GM12878 (cell line): Measurements from ENCODE around the gene POU5F1. TPM values are rescaled to one million over a fixed set of nuclear protein-coding genes. Genes with fewer than 3 reads are reported as not detected.

Experiments
- ATAC-seq: fragments of 200-7000 bp; cut with Tn5 transposase; 3 replicates; pipeline ENCODE4 v1.9.1; 2020; ENCODE audit warnings: mild to moderate bottlenecking, moderate library complexity
- Bru-seq: library from RNA; stranded (reverse); fragments of 400-500 nt; gene quantifications from one replicate; lab custom pipeline; 2021; lab: Mats Ljungman, UMichigan
- BruChase-seq, 2 experiments: library from RNA; stranded (reverse); fragments of 400-500 nt; gene quantifications; one replicate each; lab custom pipeline; 2021; lab: Mats Ljungman, UMichigan
- BruUV-seq: library from RNA; stranded (reverse); fragments of 400-500 nt; replicated peaks from 2 replicates; lab custom pipeline; 2021; lab: Mats Ljungman, UMichigan
- CTCF ChIA-PET: fragments of 300-600 bp; sonication (Branson Sonifier 250); formaldehyde crosslinking; extraction: SDS; loops from one replicate; lab custom pipeline; 2021; ENCODE audit warnings: inconsistent platforms; lab: Yijun Ruan, JAX
- POLR2A ChIA-PET: fragments of 350-600 bp; formaldehyde crosslinking; extraction: SDS; loops from one replicate; lab custom pipeline; 2021; ENCODE audit warnings: inconsistent platforms; lab: Charles Lee
- RAD21 ChIA-PET: fragments of 300-600 bp; sonication (Branson Sonifier 250); formaldehyde crosslinking; loops from one replicate; lab custom pipeline; 2023; ENCODE audit warnings: antibody characterized with exemption; ENCODE audit not compliant: unreplicated experiment; lab: Charles Lee
- SMC1A ChIA-PET: fragments of 300-600 bp; sonication (Branson Sonifier 250); formaldehyde crosslinking; loops from one replicate; lab custom pipeline; 2023; ENCODE audit not compliant: unreplicated experiment, uncharacterized antibody; lab: Charles Lee
- DNase-seq: peaks from one replicate; pipeline ENCODE4 v3.0.0-alpha.2; 2011; ENCODE audit warnings: low read depth, low spot score
- FAIRE-seq: peaks from 3 replicates; lab custom pipeline; 2011; peaks lifted over from hg19 to GRCh38; lab: Jason Lieb, UNC
- H2AFZ ChIP-seq: 2 replicates; pipeline ENCODE4 v1.6.0; 2011; ENCODE audit warnings: low read depth, low read length, control low read depth; ENCODE audit not compliant: control insufficient read depth
- H3K27ac ChIP-seq: 2 replicates; pipeline ENCODE4 v1.5.1; 2011; ENCODE audit warnings: control low read depth; ENCODE audit not compliant: control insufficient read depth, insufficient read depth
- H3K27me3 ChIP-seq, 2 experiments: replicated peaks in 1 of 2; 2 replicates each; pipeline versions ENCODE4 v1.6.0 to v1.6.1; 2011; ENCODE audit warnings: low read length in 1 of 2; ENCODE audit not compliant: control insufficient read depth in 2 of 2, insufficient read depth in 2 of 2
- H3K36me3 ChIP-seq, 2 experiments: 2 replicates each; pipeline ENCODE4 v1.5.1; 2011; ENCODE audit warnings: low read length in 1 of 2; ENCODE audit not compliant: control insufficient read depth in 2 of 2, insufficient read depth in 2 of 2
- H3K4me1 ChIP-seq: 2 replicates; pipeline ENCODE4 v1.6.1; 2011; ENCODE audit warnings: mild to moderate bottlenecking, low read length, moderate library complexity, mixed read lengths; ENCODE audit not compliant: control insufficient read depth, insufficient read depth
- H3K4me2 ChIP-seq: 2 replicates; pipeline ENCODE4 v1.6.0; 2011; ENCODE audit warnings: control low read depth; ENCODE audit not compliant: control insufficient read depth, insufficient read depth
- H3K4me3 ChIP-seq: fragments of 200-600 bp; sonication (generic); 2 replicates; pipeline ENCODE4 v1.5.1; 2016
- H3K79me2 ChIP-seq: 2 replicates; pipeline ENCODE4 v1.6.0; 2011; ENCODE audit warnings: low read length; ENCODE audit not compliant: control insufficient read depth, insufficient read depth
- H3K9ac ChIP-seq: 2 replicates; pipeline ENCODE4 v1.8.0; 2011; ENCODE audit warnings: low read length, control low read depth, mixed read lengths; ENCODE audit not compliant: control insufficient read depth, insufficient read depth
- H3K9me3 ChIP-seq: replicated peaks from 3 replicates; pipeline ENCODE4 v1.5.1; 2011; ENCODE audit warnings: mild to moderate bottlenecking, low read length; ENCODE audit not compliant: control insufficient read depth, insufficient read depth
- H4K20me1 ChIP-seq: 2 replicates; pipeline ENCODE4 v1.6.0; 2011; ENCODE audit not compliant: control insufficient read depth, insufficient read depth
- GABPA ChIP-seq: IDR thresholded peaks from 2 replicates; pipeline ENCODE4 v1.6.1; 2014; ENCODE audit warnings: antibody characterized with exemption, low read depth, mild to moderate bottlenecking, inconsistent platforms
- MAX ChIP-seq: IDR thresholded peaks from 2 replicates; pipeline ENCODE4 v1.6.1; 2012; ENCODE audit warnings: low read depth, low read length, improper control_type of control experiment
- MTA3 ChIP-seq: IDR thresholded peaks from 2 replicates; pipeline ENCODE4 v1.6.1; 2012; ENCODE audit warnings: low read length, inconsistent platforms, borderline replicate concordance
- PML ChIP-seq: IDR thresholded peaks from 2 replicates; pipeline ENCODE4 v1.6.1; 2012; ENCODE audit warnings: low read length, inconsistent platforms
- RAD21 ChIP-seq: IDR thresholded peaks from 2 replicates; pipeline ENCODE4 v1.6.1; 2011; ENCODE audit warnings: mild to moderate bottlenecking, low read depth, low read length, moderate library complexity; ENCODE audit not compliant: insufficient read depth
- RELB ChIP-seq: fragments of 450-650 bp; IDR thresholded peaks from 2 replicates; pipeline ENCODE4 v1.6.1; 2017; ENCODE audit warnings: low read depth, mild to moderate bottlenecking, moderate library complexity
- SRF ChIP-seq, 2 experiments: IDR thresholded peaks; 2 replicates each; pipeline ENCODE4 v1.6.1; 2011; ENCODE audit warnings: low read depth in 2 of 2, low read length in 2 of 2, mild to moderate bottlenecking in 1 of 2, moderate library complexity in 1 of 2
- TARDBP ChIP-seq: IDR thresholded peaks from 2 replicates; pipeline ENCODE4 v1.6.1; 2016; ENCODE audit warnings: borderline replicate concordance
- WGBS: methylation state at CpG from one replicate; pipeline ENCODE4 v1.1.6; 2016; ENCODE audit warnings: low lambda C conversion rate; ENCODE audit not compliant: insufficient replicate concordance, insufficient coverage; ENCODE audit errors: missing lambda C conversion rate; 5-methylcytosine and 5-hydroxymethylcytosine counted together
- in situ Hi-C: fragments of 300-500 bp; cut with MboI; formaldehyde crosslinking; loops from 9 replicates; pipeline ENCODE4 v1.14.3; 2018; ENCODE audit warnings: mixed read lengths
- intact Hi-C: fragments of 100-400 bp; cut with micrococcal nuclease; formaldehyde crosslinking; loops from one replicate; pipeline ENCODE4 v1.14.2; 2022; ENCODE audit not compliant: unreplicated experiment
- long read RNA-seq, 2 experiments: library from polyadenylated mRNA; unstranded; transcript quantifications; one replicate each; pipeline ENCODE4 v2.0.0, GENCODE V29; 2019 to 2020
- polyA minus RNA-seq, 3 experiments: library from RNA; depleted of rRNA, polyadenylated mRNA; stranded (reverse); fragments of >200 nt; gene quantifications; 2 replicates each; pipeline ENCODE4 v1.2.3, GENCODE V29; 2011
- polyA plus RNA-seq, 11 experiments: library from polyadenylated mRNA; depleted of rRNA in 4 of 11; unstranded in 6 of 11; stranded (reverse) in 5 of 11; fragments of >200 nt; fragmentation: Nextera tagmentation in 4 of 11; fragmentation: Illumina TruSeq in 1 of 11; extraction: Ambion mirVana in 4 of 11; extraction: Trizol in 1 of 11; gene quantifications; 1 replicate in 1 of 11; 2 replicates in 10 of 11; pipeline versions ENCODE4 v1.2.1 to v1.2.3, GENCODE V29; 2011 to 2016; ENCODE audit warnings: inconsistent platforms in 2 of 11, missing spikeins in 2 of 11, low read depth in 1 of 11
- total RNA-seq, 4 experiments: library from RNA; depleted of rRNA in 3 of 4; stranded (reverse); fragments of >200 nt in 3 of 4; fragmentation: Illumina TruSeq in 1 of 4; extraction: Trizol in 1 of 4; gene quantifications; 2 replicates each; pipeline versions ENCODE4 v1.2.1 to v1.2.3, GENCODE V29; 2013 to 2021

POU5F1 gene
- 1.1 and 3.6 TPM in 2 replicates for total RNA-seq (2013; cell fraction: nucleolus; rRNA removed)
- 3.1 and 4.1 TPM in 2 replicates for total RNA-seq (2014; rRNA removed)
- 4.5 and 5.3 TPM in 2 replicates for total RNA-seq (2014; rRNA removed; fragmentation: Illumina TruSeq; extraction: Trizol)
- 2.0 and 3.7 TPM in 2 replicates for total RNA-seq (2021)
- polyA plus RNA-seq (2011; ENCODE audit: low read depth): 1.9 TPM
- polyA plus RNA-seq (2011; rRNA removed): 2.3 and 2.5 TPM in 2 replicates
- 1.9 and 3.1 TPM in 2 replicates for polyA plus RNA-seq (2011; cell fraction: cytosol; rRNA removed)
- 10.6 and 14.3 TPM in 2 replicates for polyA plus RNA-seq (2011; cell fraction: nucleus; rRNA removed)
- 3.4 and 4.7 TPM in 2 replicates for polyA plus RNA-seq (2012)
- 2.1 and 4.8 TPM in 2 replicates for polyA plus RNA-seq (2014; fragmentation: Illumina TruSeq; extraction: Trizol)
- 1 to 10 TPM; 1.4 to 2.7 TPM for polyA plus RNA-seq (2014; fragmentation: Nextera tagmentation; extraction: Ambion mirVana)
- 3.7 and 5.5 TPM in 2 replicates for polyA plus RNA-seq (2014; rRNA removed)
- polyA plus RNA-seq (2016; fragmentation: Nextera tagmentation; extraction: Ambion mirVana): 1 to 10 TPM; 1.8 to 2.0 TPM
- polyA minus RNA-seq (2011; rRNA and poly(A)+ RNA removed): 1.6 and 4.1 TPM in 2 replicates
- polyA minus RNA-seq (2011; cell fraction: cytosol; rRNA and poly(A)+ RNA removed): 0.94 TPM in 1 of 2 replicates, not detected in the other
- 1.5 and 1.6 TPM in 2 replicates for polyA minus RNA-seq (2011; cell fraction: nucleus; rRNA and poly(A)+ RNA removed)
- Bru-seq, nascent RNA: percentile 56 among the genes with signal in this experiment
- BruChase-seq, experiment 1, labeled RNA remaining after a 6-hour chase: percentile 73 among the genes with signal in this experiment
- BruChase-seq, experiment 2, labeled RNA remaining after a 2-hour chase: percentile 67 among the genes with signal in this experiment
- long read RNA-seq, experiment 1: 0 reads
- long read RNA-seq, experiment 2, partial matches to known transcripts: 0 of 7 reads
- long read RNA-seq, experiment 2, other reads (novel, unspliced or antisense): 7 of 7 reads

DNA sequence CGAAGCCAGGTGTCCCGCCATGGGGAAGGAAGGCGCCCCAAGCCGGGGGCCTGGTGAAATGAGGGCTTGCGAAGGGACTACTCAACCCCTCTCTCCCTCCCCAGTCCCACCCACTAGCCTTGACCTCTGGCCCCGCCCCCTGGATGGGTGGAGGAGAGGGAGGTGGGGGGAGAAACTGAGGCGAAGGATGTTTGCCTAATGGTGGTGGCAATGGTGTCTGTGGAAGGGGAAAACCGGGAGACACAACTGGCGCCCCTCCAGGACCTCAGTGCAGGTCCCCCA, at the start of gene POU5F1:
Gene POU5F1, minus strand, starts transcription at position 83 of the 282 bp plus-strand sequence. Its CDS starts 62 bp downstream, at position 21.
- no peaks in the 10 kb centered on the region for H3K27me3 ChIP-seq
- no peak within 1 kb of the TSS for H3K9ac ChIP-seq
- H3K9me3 ChIP-seq: no peaks in the 10 kb centered on the region
- H3K27ac ChIP-seq: no peak within 1 kb of the TSS
- no peak within 1 kb of the TSS for H2AFZ ChIP-seq
- BruUV-seq: no TSS peak
- intact Hi-C loops: no loop called here
- H3K4me1 ChIP-seq: peaks cover 6% of the 10 kb centered on the region
- TF ChIP-seq MTA3 (no peak), GABPA (no peak), RELB (no peak), PML (no peak), RAD21 (no peak), TARDBP (no peak), MAX (no peak), SRF (IDR thresholded peaks at IDR 0.05; ENCODE audit: low read depth in 2 of 2, low read length in 2 of 2) (no peak)
- TF ChIP-seq, all 136 proteins: peak for 0
- Histone ChIP-seq H3K4me3 (no peak within 1 kb of the TSS), H4K20me1 (no peaks in the 10 kb centered on the region), H3K4me2 (no peak within 1 kb of the TSS), H3K79me2 (no peaks in the 10 kb centered on the region), H3K36me3 (no peaks in the 10 kb centered on the region)
- ChIA-PET SMC1A (no interaction called here), CTCF (interaction anchor here (1.7 kb wide), 1 partner anchor 12 kb away, joined by 3 read pairs; no protein-coding TSS in a partner anchor), POLR2A (interaction anchor here (0.6 kb wide), 1 partner anchor 819 kb away, joined by 4 read pairs; no protein-coding TSS in a partner anchor), RAD21 (no interaction called here)
- in situ Hi-C loops: no loop called here
- FAIRE-seq: no peak
- no peak for ATAC-seq
- WGBS: 91% methylated on average over 8 of the region's 9 CpGs
- DNase-seq: no peak
